Activated CD8-positive, alpha-beta memory T cell treated with anti-CD3 and anti-CD28 coated beads, Interleukin-2, amount 10 ng/mL, durations not matched to agents 7 days and 5 days (primary cell): ENCODE data around the gene RBM39. TPM values are rescaled to one million over a fixed set of nuclear protein-coding genes. Genes with fewer than 3 reads are reported as not detected.
A peak's percentile ranks its signal among the peaks of the same experiment; 100 is the strongest.

Experiments used
- ATAC-seq: fragments of 150-1000 bp; cut with Tn5 transposase; one replicate; pipeline ENCODE4 v1.10.0; 2021; ENCODE audit warnings: moderate library complexity
- CTCF ChIA-PET: fragments of 350-600 bp; sonication (Branson Sonifier 250); formaldehyde crosslinking; loops from one replicate; lab custom pipeline; 2021; ENCODE audit warnings: antibody characterized with exemption; lab: Charles Lee
- DNase-seq: peaks from one replicate; pipeline ENCODE4 v3.0.0-alpha.2; 2020
- H3K27ac Mint-ChIP-seq: one replicate; pipeline ENCODE4 v1.8.0; 2021; ENCODE audit warnings: mild to moderate bottlenecking, mixed read lengths
- H3K27me3 Mint-ChIP-seq: one replicate; pipeline ENCODE4 v1.8.0; 2021; ENCODE audit warnings: mixed read lengths
- H3K36me3 Mint-ChIP-seq: one replicate; pipeline ENCODE4 v1.8.0; 2021; ENCODE audit warnings: mild to moderate bottlenecking, mixed read lengths
- H3K4me1 Mint-ChIP-seq: one replicate; pipeline ENCODE4 v1.8.0; 2021; ENCODE audit warnings: mixed read lengths
- H3K4me3 Mint-ChIP-seq: one replicate; pipeline ENCODE4 v1.8.0; 2021; ENCODE audit warnings: mild to moderate bottlenecking, moderate library complexity, mixed read lengths
- H3K9me3 Mint-ChIP-seq: one replicate; pipeline ENCODE4 v1.8.0; 2022; ENCODE audit warnings: low read depth, mixed read lengths
- total RNA-seq, 2 experiments: library from RNA; stranded (reverse); gene quantifications; one replicate each; pipeline ENCODE4 v1.2.3, GENCODE V29; 2021

Gene RBM39
- total RNA-seq, 2 experiments from 2014 or later = 357 to 360 TPM

- Mint-ChIP-seq H3K9me3 (no peaks in the 10 kb centered on the region), H3K36me3 (peaks cover 32% of the 10 kb centered on the region), H3K27me3 (no peaks in the 10 kb centered on the region), H3K4me1 (peaks cover 31% of the 10 kb centered on the region), H3K27ac (peak overlapping the region; percentile 100), H3K4me3 (peak overlapping the region; percentile 94)
- CTCF ChIA-PET = interaction anchor here (0.8 to 7.0 kb wide), 19 partner anchors 8 to 288 kb away, joined by 3 to 104 read pairs (median 4); partner anchors contain the start of genes CEP250, NFS1, PHF20 and ROMO1
- no peak for ATAC-seq
- peak; percentile 41 for DNase-seq
Measured at GRCh38 chr20:35742741-35743523, 872 bp upstream of the RBM39 start.

GRCh38 chr20:35739294-35740163 lies 2.5 kb downstream of the RBM39 start:
- H3K36me3 Mint-ChIP-seq = peaks cover 47% of the 10 kb centered on the region
- H3K4me3 Mint-ChIP-seq = peak overlapping the region; percentile 94
- DNase-seq (peak; percentile 42), ATAC-seq (no peak)
- CTCF ChIA-PET = interaction anchor here (0.6 to 7.0 kb wide), 11 partner anchors 9 to 215 kb away, joined by 3 to 104 read pairs (median 3); partner anchors contain the start of genes NFS1, PHF20, ROMO1 and SCAND1
- peak overlapping the region; percentile 100 for H3K27ac Mint-ChIP-seq
- peaks cover 52% of the 10 kb centered on the region for H3K4me1 Mint-ChIP-seq
- H3K9me3 Mint-ChIP-seq = no peaks in the 10 kb centered on the region
- H3K27me3 Mint-ChIP-seq = no peaks in the 10 kb centered on the region

GRCh38 chr20:35738410-35739179 lies 3.5 kb downstream of the RBM39 start:
- Mint-ChIP-seq H3K27ac (peak overlapping the region; percentile 63), H3K36me3 (peaks cover 56% of the 10 kb centered on the region), H3K4me3 (peak overlapping the region; percentile 55), H3K4me1 (peaks cover 56% of the 10 kb centered on the region), H3K9me3 (no peaks in the 10 kb centered on the region), H3K27me3 (no peaks in the 10 kb centered on the region)
- ATAC-seq (no peak), DNase-seq (peak; percentile 14)
- CTCF ChIA-PET = interaction anchor here (1.2 to 7.0 kb wide), 6 partner anchors 8 to 216 kb away, joined by 3 to 104 read pairs (median 8); partner anchors contain the start of genes NFS1, PHF20, ROMO1 and SCAND1

- no peaks in the 10 kb centered on the region for H3K9me3 Mint-ChIP-seq
- peak overlapping the region; percentile 63 for H3K27ac Mint-ChIP-seq
- H3K36me3 Mint-ChIP-seq = peaks cover 63% of the 10 kb centered on the region
- no peak for ATAC-seq
- H3K4me3 Mint-ChIP-seq = peak overlapping the region; percentile 55
- H3K27me3 Mint-ChIP-seq = no peaks in the 10 kb centered on the region
- CTCF ChIA-PET = interaction anchor here (2.3 kb wide), 1 partner anchor 217 kb away, joined by 9 read pairs; the partner anchor contains the start of gene SCAND1
- DNase-seq = no peak
- H3K4me1 Mint-ChIP-seq = peaks cover 58% of the 10 kb centered on the region
Measured at GRCh38 chr20:35737865-35738333, 4.2 kb downstream of the RBM39 start.

GRCh38 chr20:35735826-35736470 lies 6.1 kb downstream of the RBM39 start:
- H3K36me3 Mint-ChIP-seq = peaks cover 68% of the 10 kb centered on the region
- DNase-seq = no peak
- H3K27ac Mint-ChIP-seq = peak overlapping the region; percentile 62
- H3K27me3 Mint-ChIP-seq = no peaks in the 10 kb centered on the region
- no peaks in the 10 kb centered on the region for H3K9me3 Mint-ChIP-seq
- ATAC-seq = no peak
- H3K4me1 Mint-ChIP-seq = peaks cover 72% of the 10 kb centered on the region
- peak overlapping the region; percentile 27 for H3K4me3 Mint-ChIP-seq
- CTCF ChIA-PET = interaction anchor here (0.7 to 2.3 kb wide), 5 partner anchors 37 to 149 kb away, joined by 3 to 6 read pairs (median 3); partner anchors contain the start of genes NFS1 and ROMO1

GRCh38 chr20:35734777-35735649 lies 7.0 kb downstream of the RBM39 start:
- no peak overlapping the region for H3K27ac Mint-ChIP-seq
- H3K36me3 Mint-ChIP-seq = peaks cover 64% of the 10 kb centered on the region
- no peak for DNase-seq
- H3K27me3 Mint-ChIP-seq = no peaks in the 10 kb centered on the region
- H3K9me3 Mint-ChIP-seq = no peaks in the 10 kb centered on the region
- peaks cover 71% of the 10 kb centered on the region for H3K4me1 Mint-ChIP-seq
- H3K4me3 Mint-ChIP-seq = no peak overlapping the region
- ATAC-seq = no peak
- CTCF ChIA-PET = interaction anchor here (1.0 to 2.3 kb wide), 5 partner anchors 8 to 149 kb away, joined by 3 to 8 read pairs (median 3); partner anchors contain the start of genes NFS1 and ROMO1

- no peak for DNase-seq
- Mint-ChIP-seq H3K9me3 (no peaks in the 10 kb centered on the region), H3K36me3 (peaks cover 65% of the 10 kb centered on the region), H3K27me3 (no peaks in the 10 kb centered on the region), H3K4me1 (peaks cover 71% of the 10 kb centered on the region), H3K27ac (peak overlapping the region; percentile 36), H3K4me3 (no peak overlapping the region)
- CTCF ChIA-PET = interaction anchor here (1.6 kb wide), 2 partner anchors 9 to 29 kb away, joined by 3 to 8 read pairs; no protein-coding TSS in a partner anchor
- ATAC-seq = no peak
Measured at GRCh38 chr20:35734374-35734773, 7.7 kb downstream of the RBM39 start.

- Mint-ChIP-seq H3K4me3 (peak overlapping the region; percentile 15), H3K9me3 (no peaks in the 10 kb centered on the region), H3K36me3 (peaks cover 61% of the 10 kb centered on the region), H3K27me3 (no peaks in the 10 kb centered on the region), H3K4me1 (peaks cover 59% of the 10 kb centered on the region), H3K27ac (no peak overlapping the region)
- ATAC-seq = no peak
- CTCF ChIA-PET = no interaction called here
- no peak for DNase-seq
Measured at GRCh38 chr20:35732644-35732982, 9.4 kb downstream of the RBM39 start.

- CTCF ChIA-PET = no interaction called here
- Mint-ChIP-seq H3K27me3 (no peaks in the 10 kb centered on the region), H3K9me3 (no peaks in the 10 kb centered on the region)
Measured at GRCh38 chr20:35731862-35732643, 10.0 kb downstream of the RBM39 start.

GRCh38 chr20:35731469-35731788 lies 10.6 kb downstream of the RBM39 start:
- Mint-ChIP-seq H3K36me3 (peaks cover 66% of the 10 kb centered on the region), H3K9me3 (no peaks in the 10 kb centered on the region), H3K4me3 (no peak overlapping the region), H3K27me3 (no peaks in the 10 kb centered on the region), H3K4me1 (peaks cover 52% of the 10 kb centered on the region), H3K27ac (no peak overlapping the region)
- CTCF ChIA-PET = no interaction called here
- no peak for DNase-seq
- no peak for ATAC-seq

More at GRCh38 chr20:35731862-35732643, 10.0 kb downstream of the RBM39 start:
- DNase-seq (no peak), ATAC-seq (no peak)
- H3K4me1 Mint-ChIP-seq = peaks cover 58% of the 10 kb centered on the region
- H3K27ac Mint-ChIP-seq = no peak overlapping the region
- H3K4me3 Mint-ChIP-seq = no peak overlapping the region
- peaks cover 61% of the 10 kb centered on the region for H3K36me3 Mint-ChIP-seq
